WI38 (cell line): Measurements from ENCODE around the gene KYAT1.
A peak's percentile ranks its signal among the peaks of the same experiment; 100 is the strongest.
"Not testable (repeated sequence)": the region's sequence is repeated elsewhere in the genome, so short reads cannot be mapped to it uniquely, and the experiment has no call there.

Source experiments
- H3K4me3 ChIP-seq: 2 replicates; pipeline ENCODE4 v1.5.1; 2011; ENCODE audit warnings: low read depth, mild to moderate bottlenecking, control low read depth, low read length
- TF ChIP-seq, protein P1 (sequence below): IDR thresholded peaks from 2 replicates; pipeline ENCODE4 v1.5.1; 2012; ENCODE audit warnings: low read depth, mild to moderate bottlenecking, control low read depth, low read length

KYAT1 gene

DNA sequence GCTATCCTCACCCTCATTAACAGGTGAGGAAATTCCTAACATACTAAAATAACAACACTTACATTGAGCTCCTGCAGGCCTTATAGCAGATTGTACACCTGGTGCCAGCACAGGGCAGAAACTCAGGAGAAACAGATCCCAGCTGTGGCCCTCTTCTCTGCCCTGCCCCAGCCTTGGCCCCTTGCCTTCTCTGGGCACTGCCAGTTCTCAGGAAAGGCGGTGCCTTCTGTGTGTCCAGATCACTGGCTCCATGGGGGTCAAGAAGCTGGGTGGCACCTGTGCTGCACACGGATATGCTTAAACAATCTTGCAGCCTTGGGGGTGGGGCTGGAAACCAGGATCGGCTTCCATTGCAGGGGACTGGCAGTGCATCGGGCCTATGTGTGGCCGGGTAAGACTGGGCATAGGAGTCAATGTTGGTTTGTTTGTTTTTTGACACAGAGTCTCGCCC is 19.3 kb downstream of the KYAT1 start:
- no peak overlapping the region for H3K4me3 ChIP-seq
- TF ChIP-seq, protein P1, sequence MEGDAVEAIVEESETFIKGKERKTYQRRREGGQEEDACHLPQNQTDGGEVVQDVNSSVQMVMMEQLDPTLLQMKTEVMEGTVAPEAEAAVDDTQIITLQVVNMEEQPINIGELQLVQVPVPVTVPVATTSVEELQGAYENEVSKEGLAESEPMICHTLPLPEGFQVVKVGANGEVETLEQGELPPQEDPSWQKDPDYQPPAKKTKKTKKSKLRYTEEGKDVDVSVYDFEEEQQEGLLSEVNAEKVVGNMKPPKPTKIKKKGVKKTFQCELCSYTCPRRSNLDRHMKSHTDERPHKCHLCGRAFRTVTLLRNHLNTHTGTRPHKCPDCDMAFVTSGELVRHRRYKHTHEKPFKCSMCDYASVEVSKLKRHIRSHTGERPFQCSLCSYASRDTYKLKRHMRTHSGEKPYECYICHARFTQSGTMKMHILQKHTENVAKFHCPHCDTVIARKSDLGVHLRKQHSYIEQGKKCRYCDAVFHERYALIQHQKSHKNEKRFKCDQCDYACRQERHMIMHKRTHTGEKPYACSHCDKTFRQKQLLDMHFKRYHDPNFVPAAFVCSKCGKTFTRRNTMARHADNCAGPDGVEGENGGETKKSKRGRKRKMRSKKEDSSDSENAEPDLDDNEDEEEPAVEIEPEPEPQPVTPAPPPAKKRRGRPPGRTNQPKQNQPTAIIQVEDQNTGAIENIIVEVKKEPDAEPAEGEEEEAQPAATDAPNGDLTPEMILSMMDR, result no peak

GRCh38 chr9:128861501-128861900 is 20.2 kb downstream of the KYAT1 start:
- no peak overlapping the region for H3K4me3 ChIP-seq
- TF ChIP-seq, protein P1, result no peak

GRCh38 chr9:128860937-128861336 is 20.8 kb downstream of the KYAT1 start:
- TF ChIP-seq, protein P1, result no peak
- H3K4me3 ChIP-seq, result no peak overlapping the region

DNA sequence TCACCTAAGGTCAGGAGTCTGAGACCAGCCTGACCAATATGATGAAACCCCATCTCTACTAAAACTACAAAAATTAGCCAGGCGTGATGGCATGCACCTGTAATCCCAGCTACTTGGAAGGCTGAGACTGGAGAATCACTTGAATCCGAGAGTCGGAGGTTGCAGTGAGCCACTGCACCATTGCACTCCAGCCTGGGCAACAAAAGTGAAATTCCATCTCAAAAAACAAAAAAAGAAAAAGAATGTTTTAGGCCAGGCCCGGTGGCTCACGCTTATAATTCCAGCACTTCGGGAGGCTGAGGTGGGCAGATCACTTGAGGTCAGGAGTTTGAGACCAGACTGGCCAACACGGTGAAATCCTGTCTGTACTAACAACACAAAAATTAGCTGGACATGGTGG is 23.3 kb downstream of the KYAT1 start:
- not testable (repeated sequence) for H3K4me3 ChIP-seq

GRCh38 chr9:128854454-128854853 is 27.3 kb downstream of the KYAT1 start:
- H3K4me3 ChIP-seq, result not testable (repeated sequence)

DNA sequence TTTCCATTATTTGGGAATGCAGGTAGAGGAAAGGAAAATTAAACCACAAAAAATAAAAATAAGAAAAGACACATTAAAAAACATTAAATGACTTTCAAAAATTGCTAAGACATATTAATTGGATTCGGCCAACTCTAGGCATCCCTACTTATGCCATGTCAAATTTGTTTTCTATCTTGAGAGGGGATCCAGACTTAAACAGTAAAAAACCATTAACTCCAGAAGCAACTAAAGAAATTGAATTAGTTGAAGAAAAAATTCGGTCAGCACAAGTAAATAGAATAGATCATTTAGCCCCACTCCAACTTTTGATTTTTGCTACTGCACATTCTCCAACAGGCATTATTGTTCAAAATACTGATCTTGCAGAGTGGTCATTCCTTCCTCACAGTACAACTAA is 29.1 kb downstream of the KYAT1 start:
- not testable (repeated sequence) for H3K4me3 ChIP-seq

DNA sequence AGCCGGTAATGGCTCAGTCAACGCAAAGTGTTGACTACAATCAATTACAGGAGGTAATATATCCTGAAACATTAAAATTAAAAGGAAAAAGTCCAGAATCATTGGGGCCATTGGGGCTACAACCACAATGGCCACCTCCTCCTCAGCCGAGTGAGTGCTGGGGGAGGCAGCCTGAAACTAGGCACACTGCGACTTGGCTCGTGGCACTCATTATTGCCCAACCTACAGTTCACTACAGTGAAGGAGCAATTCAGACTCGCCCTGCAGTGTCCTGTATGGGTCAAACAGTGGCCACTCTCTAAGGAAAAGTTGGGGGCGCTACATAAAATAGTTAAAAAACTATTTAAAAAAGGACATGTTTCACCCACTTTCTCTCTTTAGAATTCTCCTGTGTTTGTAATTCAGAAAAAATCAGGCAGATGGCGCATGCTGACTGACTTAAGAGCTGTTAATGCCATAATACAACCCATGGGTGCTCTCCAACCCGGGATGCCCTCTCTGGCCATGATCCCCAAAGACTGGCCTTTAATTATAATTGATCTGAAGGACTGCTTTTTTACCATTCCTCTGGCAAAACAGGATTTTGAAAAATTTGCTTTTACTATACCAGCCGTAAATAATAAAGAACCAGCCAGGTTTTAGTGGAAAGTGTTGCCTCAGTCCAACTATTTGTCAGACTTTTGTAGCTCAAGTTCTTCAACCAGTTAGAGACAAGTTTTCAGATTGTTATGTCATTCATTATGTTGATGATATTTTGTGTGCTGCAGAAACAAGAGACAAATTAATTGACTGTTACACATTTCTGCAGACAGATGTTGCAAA is 29.8 kb downstream of the KYAT1 start:
- TF ChIP-seq, protein P1, result peak; percentile 21; the same call in 1 of the 2 replicates
- not testable (repeated sequence) for H3K4me3 ChIP-seq

- H3K4me3 ChIP-seq, result not testable (repeated sequence)
These were observed 30.7 kb downstream of the KYAT1 start for GRCh38 chr9:128851024-128851423.

- no peak overlapping the region for H3K4me3 ChIP-seq
- TF ChIP-seq, protein P1, result no peak
These were observed 33.9 kb downstream of the KYAT1 start for GRCh38 chr9:128847803-128848202.
